Astrocyte (in vitro differentiated cells and primary cell): ENCODE measurements around the gene INSYN2B. TPM values are rescaled to one million over a fixed set of nuclear protein-coding genes. Genes with fewer than 3 reads are reported as not detected.

Source experiments
- DNase-seq: peaks from one replicate; pipeline ENCODE4 v3.0.0-alpha.2; 2010; ENCODE audit warnings: low read depth
- FAIRE-seq: peaks from 2 replicates; lab custom pipeline; 2011; peaks lifted over from hg19 to GRCh38; lab: Jason Lieb, UNC
- H2AFZ ChIP-seq: 2 replicates; pipeline ENCODE4 v1.6.0; 2012; ENCODE audit warnings: low read depth, low read length, inconsistent platforms
- H3K27ac ChIP-seq: 2 replicates; pipeline ENCODE4 v1.5.1; 2011; ENCODE audit warnings: low read depth, low read length, inconsistent platforms
- H3K27me3 ChIP-seq: 2 replicates; pipeline ENCODE4 v1.6.0; 2011; ENCODE audit warnings: low read length, inconsistent platforms; ENCODE audit not compliant: insufficient read depth
- H3K36me3 ChIP-seq: 2 replicates; pipeline ENCODE4 v1.5.1; 2011; ENCODE audit warnings: low read length, inconsistent platforms; ENCODE audit not compliant: insufficient read depth
- H3K4me1 ChIP-seq: 2 replicates; pipeline ENCODE4 v1.5.1; 2011; ENCODE audit warnings: low read length, inconsistent platforms; ENCODE audit not compliant: insufficient read depth
- H3K4me2 ChIP-seq: 2 replicates; pipeline ENCODE4 v1.6.0; 2012; ENCODE audit warnings: low read length, inconsistent platforms
- H3K4me3 ChIP-seq: 2 replicates; pipeline ENCODE4 v1.5.1; 2011; ENCODE audit warnings: low read depth, mild to moderate bottlenecking, low read length, inconsistent platforms; ENCODE audit not compliant: insufficient read depth
- H3K79me2 ChIP-seq: 2 replicates; pipeline ENCODE4 v1.6.0; 2012; ENCODE audit warnings: mild to moderate bottlenecking, low read length, inconsistent platforms; ENCODE audit not compliant: insufficient read depth
- H3K9ac ChIP-seq: 2 replicates; pipeline ENCODE4 v1.6.0; 2012; ENCODE audit warnings: mild to moderate bottlenecking, low read length, inconsistent platforms
- H3K9me3 ChIP-seq: 2 replicates; pipeline ENCODE4 v1.5.1; 2012; ENCODE audit warnings: low read depth, mild to moderate bottlenecking, low read length, inconsistent platforms; ENCODE audit not compliant: insufficient read depth
- H4K20me1 ChIP-seq: 2 replicates; pipeline ENCODE4 v1.6.0; 2012; ENCODE audit warnings: low read length, inconsistent platforms; ENCODE audit not compliant: insufficient read depth
- H3K27ac Mint-ChIP-seq: one replicate; pipeline ENCODE4 v1.8.0; 2021; ENCODE audit warnings: mild to moderate bottlenecking, mixed read lengths; ENCODE audit not compliant: unreplicated experiment
- H3K27me3 Mint-ChIP-seq: one replicate; pipeline ENCODE4 v1.8.0; 2021; ENCODE audit warnings: low read depth, mixed read lengths; ENCODE audit not compliant: unreplicated experiment
- H3K36me3 Mint-ChIP-seq: one replicate; pipeline ENCODE4 v1.8.0; 2021; ENCODE audit warnings: low read depth, mixed read lengths; ENCODE audit not compliant: unreplicated experiment
- H3K4me1 Mint-ChIP-seq: one replicate; pipeline ENCODE4 v1.8.0; 2021; ENCODE audit warnings: low read depth, mixed read lengths; ENCODE audit not compliant: unreplicated experiment
- H3K4me3 Mint-ChIP-seq: one replicate; pipeline ENCODE4 v1.8.0; 2021; ENCODE audit warnings: mild to moderate bottlenecking, moderate library complexity, mixed read lengths; ENCODE audit not compliant: unreplicated experiment
- H3K9me3 Mint-ChIP-seq: one replicate; pipeline ENCODE4 v1.8.0; 2021; ENCODE audit warnings: mild to moderate bottlenecking, mixed read lengths; ENCODE audit not compliant: unreplicated experiment
- CTCF ChIP-seq: IDR thresholded peaks from 2 replicates; pipeline ENCODE4 v1.5.1; 2011; ENCODE audit warnings: low read depth, mild to moderate bottlenecking, inconsistent platforms, low read length, moderate library complexity; ENCODE audit not compliant: insufficient read depth
- EZH2 ChIP-seq: IDR thresholded peaks from 2 replicates; pipeline ENCODE4 v1.6.1; 2012; ENCODE audit warnings: mild to moderate bottlenecking, low read length, inconsistent platforms; ENCODE audit not compliant: insufficient read depth
- total RNA-seq: library from RNA; stranded (reverse); gene quantifications from 2 replicates; pipeline ENCODE4 v1.2.1, GENCODE V29; 2021

INSYN2B gene
- total RNA-seq, 1 donor from 2014 or later = 0.36 TPM

GRCh38 chr5:169978714-169979113, 1.6 kb downstream of the INSYN2B start:
- DNase-seq (peak; percentile 23), FAIRE-seq (peak; percentile 17)
- H3K4me3 ChIP-seq = peak overlapping the region; percentile 93
- H4K20me1 ChIP-seq = no peaks in the 10 kb centered on the region
- H3K27ac ChIP-seq = peak overlapping the region; percentile 94
- H3K27ac Mint-ChIP-seq = no peak overlapping the region
- H3K4me3 Mint-ChIP-seq = no peak overlapping the region
- H3K79me2 ChIP-seq = peaks cover 62% of the 10 kb centered on the region
- peaks cover 39% of the 10 kb centered on the region for H3K4me1 ChIP-seq
- peak overlapping the region; percentile 92 for H3K9ac ChIP-seq
- H3K4me2 ChIP-seq = peak overlapping the region; percentile 96
- H3K4me1 Mint-ChIP-seq = peaks cover 13% of the 10 kb centered on the region
- TF ChIP-seq EZH2 (no peak), CTCF (no peak)
- H3K27me3 Mint-ChIP-seq = peaks cover 1% of the 10 kb centered on the region
- no peaks in the 10 kb centered on the region for H3K9me3 ChIP-seq
- H3K9me3 Mint-ChIP-seq = no peaks in the 10 kb centered on the region
- H2AFZ ChIP-seq = peak overlapping the region; percentile 6
- no peaks in the 10 kb centered on the region for H3K27me3 ChIP-seq
- H3K36me3 Mint-ChIP-seq = no peaks in the 10 kb centered on the region
- H3K36me3 ChIP-seq = no peaks in the 10 kb centered on the region

GRCh38 chr5:169974121-169974770, 6.0 kb downstream of the INSYN2B start:
- Histone ChIP-seq H3K9ac (no peak overlapping the region), H3K79me2 (peaks cover 94% of the 10 kb centered on the region), H4K20me1 (no peaks in the 10 kb centered on the region), H3K4me2 (no peak overlapping the region), H3K27me3 (no peaks in the 10 kb centered on the region), H3K9me3 (no peaks in the 10 kb centered on the region), H2AFZ (no peak overlapping the region), H3K4me1 (peaks cover 63% of the 10 kb centered on the region), H3K36me3 (peaks cover 3% of the 10 kb centered on the region), H3K27ac (no peak overlapping the region), H3K4me3 (no peak overlapping the region)
- H3K36me3 Mint-ChIP-seq = no peaks in the 10 kb centered on the region
- no peaks in the 10 kb centered on the region for H3K9me3 Mint-ChIP-seq
- no peak overlapping the region for H3K4me3 Mint-ChIP-seq
- DNase-seq (no peak), FAIRE-seq (no peak)
- H3K27ac Mint-ChIP-seq = no peak overlapping the region
- no peak for TF ChIP-seq CTCF
- no peak for TF ChIP-seq EZH2
- H3K27me3 Mint-ChIP-seq = no peaks in the 10 kb centered on the region
- H3K4me1 Mint-ChIP-seq = peaks cover 23% of the 10 kb centered on the region

- Histone ChIP-seq H3K36me3 (peaks cover 3% of the 10 kb centered on the region), H3K27ac (no peak overlapping the region), H3K9ac (no peak overlapping the region), H3K4me2 (no peak overlapping the region), H3K27me3 (no peaks in the 10 kb centered on the region), H3K79me2 (peaks cover 94% of the 10 kb centered on the region), H3K4me3 (no peak overlapping the region), H3K9me3 (no peaks in the 10 kb centered on the region), H3K4me1 (peaks cover 52% of the 10 kb centered on the region), H2AFZ (no peak overlapping the region), H4K20me1 (no peaks in the 10 kb centered on the region)
- H3K4me1 Mint-ChIP-seq = peaks cover 23% of the 10 kb centered on the region
- no peaks in the 10 kb centered on the region for H3K27me3 Mint-ChIP-seq
- H3K4me3 Mint-ChIP-seq = no peak overlapping the region
- H3K9me3 Mint-ChIP-seq = no peaks in the 10 kb centered on the region
- TF ChIP-seq CTCF (no peak), EZH2 (no peak)
- H3K36me3 Mint-ChIP-seq = no peaks in the 10 kb centered on the region
- H3K27ac Mint-ChIP-seq = no peak overlapping the region
- DNase-seq = no peak
- no peak for FAIRE-seq
Observed at GRCh38 chr5:169973056-169973455, 7.2 kb downstream of the INSYN2B start.
